ENCODE results near the gene TRIM7.

DNA sequence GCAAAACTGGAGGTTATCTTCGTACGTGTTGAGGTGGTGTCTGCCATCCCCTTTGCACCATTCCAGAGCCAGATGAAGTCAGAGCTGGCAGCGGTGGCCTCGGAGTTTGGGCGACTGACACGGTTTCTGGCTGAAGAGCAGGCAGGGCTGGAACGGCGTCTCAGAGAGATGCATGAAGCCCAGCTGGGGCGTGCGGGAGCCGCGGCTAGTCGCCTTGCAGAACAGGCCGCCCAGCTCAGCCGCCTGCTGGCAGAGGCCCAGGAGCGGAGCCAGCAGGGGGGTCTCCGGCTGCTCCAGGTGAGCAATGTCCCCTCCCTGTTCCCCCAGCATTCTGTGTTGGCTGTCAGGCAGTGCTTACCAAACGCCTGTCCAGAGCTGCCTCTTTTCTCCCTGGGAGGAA is 27.6 kb upstream of the TRIM7 start:
- no peak for TF ChIP-seq CTCF (IDR thresholded peaks at IDR 0.05)
- no peak for TF ChIP-seq POLR2A (IDR thresholded peaks at IDR 0.05)
- TF ChIP-seq EP300 (IDR thresholded peaks at IDR 0.05): no peak
